Activated naive CD8-positive, alpha-beta T cell (primary cell): ENCODE results near the gene SH3YL1.
A peak's percentile ranks its signal among the peaks of the same experiment; 100 is the strongest.

Experiments
- H3K27ac Mint-ChIP-seq: one replicate; pipeline ENCODE4 v1.8.0; 2021; ENCODE audit warnings: mixed read lengths
- H3K27me3 Mint-ChIP-seq: one replicate; pipeline ENCODE4 v1.8.0; 2021; ENCODE audit warnings: mixed read lengths
- H3K36me3 Mint-ChIP-seq: one replicate; pipeline ENCODE4 v1.8.0; 2021; ENCODE audit warnings: mixed read lengths
- H3K4me1 Mint-ChIP-seq: one replicate; pipeline ENCODE4 v1.8.0; 2021; ENCODE audit warnings: low read depth, mixed read lengths
- H3K4me3 Mint-ChIP-seq: one replicate; pipeline ENCODE4 v1.8.0; 2021; ENCODE audit warnings: mild to moderate bottlenecking, mixed read lengths
- H3K9me3 Mint-ChIP-seq: one replicate; pipeline ENCODE4 v1.8.0; 2021; ENCODE audit warnings: low read depth, mixed read lengths

Gene SH3YL1

GRCh38 chr2:199041-199966 is 64.5 kb downstream of the SH3YL1 start:
- H3K27ac Mint-ChIP-seq, result no peak overlapping the region
- peaks cover 12% of the 10 kb centered on the region for H3K4me1 Mint-ChIP-seq
- no peak overlapping the region for H3K4me3 Mint-ChIP-seq
- peaks cover 2% of the 10 kb centered on the region for H3K9me3 Mint-ChIP-seq
- no peaks in the 10 kb centered on the region for H3K27me3 Mint-ChIP-seq
- H3K36me3 Mint-ChIP-seq, result no peaks in the 10 kb centered on the region

- no peak overlapping the region for H3K4me3 Mint-ChIP-seq
- no peak overlapping the region for H3K27ac Mint-ChIP-seq
- no peaks in the 10 kb centered on the region for H3K9me3 Mint-ChIP-seq
These were observed 67.4 kb downstream of the SH3YL1 start for GRCh38 chr2:196406-196805.

GRCh38 chr2:195932-196331 is 67.9 kb downstream of the SH3YL1 start:
- H3K4me3 Mint-ChIP-seq, result no peak overlapping the region
- no peaks in the 10 kb centered on the region for H3K27me3 Mint-ChIP-seq
- no peaks in the 10 kb centered on the region for H3K4me1 Mint-ChIP-seq
- H3K9me3 Mint-ChIP-seq, result no peaks in the 10 kb centered on the region
- no peak overlapping the region for H3K27ac Mint-ChIP-seq
- no peaks in the 10 kb centered on the region for H3K36me3 Mint-ChIP-seq

More at GRCh38 chr2:196406-196805, 67.4 kb downstream of the SH3YL1 start:
- Mint-ChIP-seq H3K36me3 (no peaks in the 10 kb centered on the region), H3K4me1 (no peaks in the 10 kb centered on the region), H3K27me3 (no peaks in the 10 kb centered on the region)

GRCh38 chr2:193141-193671 is 70.6 kb downstream of the SH3YL1 start:
- no peak overlapping the region for H3K27ac Mint-ChIP-seq
- H3K27me3 Mint-ChIP-seq, result no peaks in the 10 kb centered on the region
- H3K36me3 Mint-ChIP-seq, result peaks cover 3% of the 10 kb centered on the region
- H3K9me3 Mint-ChIP-seq, result no peaks in the 10 kb centered on the region
- H3K4me1 Mint-ChIP-seq, result no peaks in the 10 kb centered on the region
- H3K4me3 Mint-ChIP-seq, result no peak overlapping the region

- H3K9me3 Mint-ChIP-seq, result peaks cover 7% of the 10 kb centered on the region
- no peaks in the 10 kb centered on the region for H3K4me1 Mint-ChIP-seq
- no peaks in the 10 kb centered on the region for H3K27me3 Mint-ChIP-seq
- H3K36me3 Mint-ChIP-seq, result peaks cover 7% of the 10 kb centered on the region
- no peak overlapping the region for H3K27ac Mint-ChIP-seq
- no peak overlapping the region for H3K4me3 Mint-ChIP-seq
These were observed 72.3 kb downstream of the SH3YL1 start for GRCh38 chr2:191311-192190.

GRCh38 chr2:187825-188224 is 76.0 kb downstream of the SH3YL1 start:
- Mint-ChIP-seq H3K27ac (no peak overlapping the region), H3K9me3 (peaks cover 10% of the 10 kb centered on the region), H3K4me3 (no peak overlapping the region), H3K36me3 (peaks cover 10% of the 10 kb centered on the region), H3K27me3 (no peaks in the 10 kb centered on the region), H3K4me1 (peaks cover 19% of the 10 kb centered on the region)

- Mint-ChIP-seq H3K9me3 (peaks cover 11% of the 10 kb centered on the region), H3K4me3 (no peak overlapping the region), H3K4me1 (peaks cover 21% of the 10 kb centered on the region), H3K27ac (no peak overlapping the region), H3K27me3 (no peaks in the 10 kb centered on the region), H3K36me3 (peaks cover 10% of the 10 kb centered on the region)
These were observed 78.6 kb downstream of the SH3YL1 start for GRCh38 chr2:185221-185620.

GRCh38 chr2:184695-185094 is 79.1 kb downstream of the SH3YL1 start:
- no peaks in the 10 kb centered on the region for H3K27me3 Mint-ChIP-seq
- peaks cover 21% of the 10 kb centered on the region for H3K4me1 Mint-ChIP-seq
- H3K36me3 Mint-ChIP-seq, result peaks cover 10% of the 10 kb centered on the region
- peaks cover 11% of the 10 kb centered on the region for H3K9me3 Mint-ChIP-seq
- no peak overlapping the region for H3K4me3 Mint-ChIP-seq
- no peak overlapping the region for H3K27ac Mint-ChIP-seq

GRCh38 chr2:182509-183122 is 81.2 kb downstream of the SH3YL1 start:
- no peak overlapping the region for H3K27ac Mint-ChIP-seq
- no peaks in the 10 kb centered on the region for H3K27me3 Mint-ChIP-seq
- H3K4me1 Mint-ChIP-seq, result peaks cover 27% of the 10 kb centered on the region
- peaks cover 6% of the 10 kb centered on the region for H3K36me3 Mint-ChIP-seq
- peaks cover 10% of the 10 kb centered on the region for H3K9me3 Mint-ChIP-seq
- no peak overlapping the region for H3K4me3 Mint-ChIP-seq

- H3K4me1 Mint-ChIP-seq, result peaks cover 50% of the 10 kb centered on the region
- no peaks in the 10 kb centered on the region for H3K27me3 Mint-ChIP-seq
- no peak overlapping the region for H3K4me3 Mint-ChIP-seq
- H3K9me3 Mint-ChIP-seq, result peaks cover 3% of the 10 kb centered on the region
- peaks cover 3% of the 10 kb centered on the region for H3K36me3 Mint-ChIP-seq
- H3K27ac Mint-ChIP-seq, result no peak overlapping the region
These were observed 83.5 kb downstream of the SH3YL1 start for GRCh38 chr2:180311-180710.

GRCh38 chr2:179886-180285 is 83.9 kb downstream of the SH3YL1 start:
- Mint-ChIP-seq H3K27ac (no peak overlapping the region), H3K4me1 (peaks cover 50% of the 10 kb centered on the region), H3K27me3 (no peaks in the 10 kb centered on the region), H3K4me3 (no peak overlapping the region), H3K36me3 (peaks cover 3% of the 10 kb centered on the region), H3K9me3 (peaks cover 3% of the 10 kb centered on the region)

- H3K27ac Mint-ChIP-seq, result peak overlapping the region; percentile 2
- peak overlapping the region; percentile 34 for H3K4me3 Mint-ChIP-seq
- H3K4me1 Mint-ChIP-seq, result peaks cover 36% of the 10 kb centered on the region
- no peaks in the 10 kb centered on the region for H3K9me3 Mint-ChIP-seq
- no peaks in the 10 kb centered on the region for H3K27me3 Mint-ChIP-seq
- H3K36me3 Mint-ChIP-seq, result no peaks in the 10 kb centered on the region
These were observed 86.1 kb downstream of the SH3YL1 start for GRCh38 chr2:177733-178132.

- no peaks in the 10 kb centered on the region for H3K27me3 Mint-ChIP-seq
- peaks cover 36% of the 10 kb centered on the region for H3K4me1 Mint-ChIP-seq
- no peaks in the 10 kb centered on the region for H3K36me3 Mint-ChIP-seq
- peak overlapping the region; percentile 82 for H3K27ac Mint-ChIP-seq
- peak overlapping the region; percentile 65 for H3K4me3 Mint-ChIP-seq
- H3K9me3 Mint-ChIP-seq, result no peaks in the 10 kb centered on the region
These were observed 86.9 kb downstream of the SH3YL1 start for GRCh38 chr2:176917-177316.

GRCh38 chr2:175880-176820 is 87.7 kb downstream of the SH3YL1 start:
- Mint-ChIP-seq H3K9me3 (no peaks in the 10 kb centered on the region), H3K27ac (peak overlapping the region; percentile 82), H3K4me3 (peak overlapping the region; percentile 79)

More at GRCh38 chr2:175880-176820, 87.7 kb downstream of the SH3YL1 start:
- H3K36me3 Mint-ChIP-seq, result no peaks in the 10 kb centered on the region
- no peaks in the 10 kb centered on the region for H3K27me3 Mint-ChIP-seq
- peaks cover 36% of the 10 kb centered on the region for H3K4me1 Mint-ChIP-seq
